HG03521 (cell line): ENCODE results near the gene PTPN23.
"Not testable (repeated sequence)": the region's sequence is repeated elsewhere in the genome, so short reads cannot be mapped to it uniquely, and the experiment has no call there.

Experiments
- ATAC-seq: cut with Tn5 transposase; IDR thresholded peaks from one replicate; pipeline ENCODE4 v1.9.1; 2021; ENCODE audit warnings: mild to moderate bottlenecking, moderate library complexity; ENCODE audit not compliant: unreplicated experiment

Gene PTPN23

DNA sequence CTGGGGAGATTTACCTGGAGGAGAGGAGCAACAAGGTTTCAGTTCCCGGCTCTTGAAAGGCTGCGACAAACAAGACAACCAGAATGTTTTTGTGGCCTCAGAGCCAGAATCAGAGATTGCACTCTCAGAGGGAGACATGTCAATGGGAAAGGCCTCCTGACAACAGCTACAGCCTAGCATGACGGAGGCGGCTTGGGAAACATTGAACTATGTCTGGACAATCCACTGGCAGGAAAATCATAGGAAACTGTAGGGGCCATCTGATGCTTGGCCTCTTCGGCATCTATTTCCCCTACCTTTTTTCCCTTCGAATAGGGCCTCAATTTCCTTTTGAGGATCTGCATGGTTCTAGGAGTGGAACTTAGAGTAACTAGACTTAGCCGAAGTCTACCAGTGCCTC lies 13.2 kb upstream of the PTPN23 start:
- ATAC-seq, result no peak

- ATAC-seq, result not testable (repeated sequence)
Measured at GRCh38 chr3:47370020-47370419, 10.8 kb upstream of the PTPN23 start.

DNA sequence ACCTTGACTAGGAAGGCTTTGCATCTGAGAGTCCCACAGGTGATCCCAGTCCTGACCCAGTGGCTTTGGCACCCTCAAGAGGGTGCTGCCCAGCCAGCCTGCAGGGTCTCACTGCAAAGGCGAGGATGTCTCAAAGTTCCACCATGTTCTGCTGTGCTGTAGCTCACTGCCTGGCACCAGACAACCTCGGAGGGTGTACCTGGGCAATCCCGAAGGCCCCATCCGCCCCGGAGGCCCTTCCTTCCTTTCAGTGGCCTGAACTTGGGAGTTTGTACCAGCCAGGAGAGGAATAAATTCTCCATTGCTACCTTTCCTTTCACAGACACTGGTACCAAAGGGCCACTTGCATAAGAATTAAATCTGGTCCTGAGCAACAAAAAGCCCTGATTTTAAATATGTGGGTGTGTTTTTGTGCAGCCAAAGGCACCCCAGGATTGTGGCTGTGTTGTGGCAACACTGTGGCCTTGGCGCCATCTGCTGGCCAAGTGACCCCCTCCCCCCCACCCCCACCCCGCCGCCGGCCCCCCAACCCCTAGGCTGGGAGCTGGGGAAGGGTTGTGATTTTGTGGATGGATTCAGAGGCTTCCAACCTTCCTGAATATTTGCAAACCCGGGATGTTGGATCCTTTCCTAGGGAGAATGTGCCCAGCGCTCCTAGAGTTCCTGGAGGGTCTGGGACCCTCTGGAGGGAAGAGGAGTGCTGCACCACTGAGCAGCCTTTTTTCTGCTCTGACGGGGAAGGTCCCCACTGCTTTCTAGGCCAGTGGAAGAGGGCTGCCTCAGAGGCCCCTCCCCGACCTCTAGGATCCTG lies 9.7 kb upstream of the PTPN23 start:
- no peak for ATAC-seq

GRCh38 chr3:47374587-47374986 lies 6.2 kb upstream of the PTPN23 start:
- ATAC-seq, result no peak

DNA sequence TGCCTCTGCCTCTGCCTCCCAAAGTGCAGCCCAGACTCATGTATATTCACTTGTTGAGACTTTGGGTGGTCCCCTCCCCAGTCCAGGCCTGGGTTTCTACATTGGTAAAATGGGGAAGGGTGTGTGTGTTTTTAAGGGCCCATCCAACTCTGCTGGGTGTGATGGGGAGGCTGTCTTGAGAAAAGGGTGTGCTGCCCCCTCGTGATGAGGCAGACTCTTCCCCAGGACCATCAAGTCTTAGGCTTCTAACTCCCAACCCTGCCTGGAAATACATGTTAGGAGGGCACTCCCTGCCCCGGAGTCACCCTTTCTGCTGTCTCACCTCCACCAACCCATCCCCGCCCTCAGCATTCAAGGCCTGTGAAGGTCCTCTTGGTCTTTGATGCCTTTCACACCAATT lies 4.4 kb upstream of the PTPN23 start:
- ATAC-seq, result no peak

- no peak for ATAC-seq
Measured at GRCh38 chr3:47377186-47377585, 3.6 kb upstream of the PTPN23 start.

GRCh38 chr3:47378869-47379268 lies 2.0 kb upstream of the PTPN23 start:
- ATAC-seq, result no peak

GRCh38 chr3:47379411-47379899 lies 1.4 kb upstream of the PTPN23 start:
- ATAC-seq, result no peak

GRCh38 chr3:47380026-47380600 lies 708 bp upstream of the PTPN23 start:
- ATAC-seq, result no peak

- ATAC-seq, result peak; percentile 60
Measured at GRCh38 chr3:47381317-47382157, 716 bp downstream of the PTPN23 start.

DNA sequence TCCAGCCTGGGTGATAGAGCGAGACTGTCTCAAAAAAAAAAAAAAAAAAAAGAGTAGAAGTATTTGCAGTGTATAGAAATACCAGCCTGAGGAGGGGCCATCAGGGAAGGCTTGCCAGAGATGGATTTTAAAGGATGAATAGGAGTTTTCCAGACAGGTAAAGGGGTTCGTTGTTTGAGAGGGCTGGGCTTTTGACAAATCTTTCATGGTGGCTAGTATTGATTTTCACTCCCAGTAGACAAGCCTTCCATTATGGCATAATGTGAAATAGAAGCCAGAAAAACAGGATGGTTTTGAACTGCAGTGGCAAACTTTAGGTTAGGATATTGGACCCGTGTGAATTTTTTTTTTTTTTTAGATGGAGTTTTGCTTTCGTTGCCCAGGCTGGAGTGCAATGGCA lies 3.6 kb downstream of the PTPN23 start:
- no peak for ATAC-seq

DNA sequence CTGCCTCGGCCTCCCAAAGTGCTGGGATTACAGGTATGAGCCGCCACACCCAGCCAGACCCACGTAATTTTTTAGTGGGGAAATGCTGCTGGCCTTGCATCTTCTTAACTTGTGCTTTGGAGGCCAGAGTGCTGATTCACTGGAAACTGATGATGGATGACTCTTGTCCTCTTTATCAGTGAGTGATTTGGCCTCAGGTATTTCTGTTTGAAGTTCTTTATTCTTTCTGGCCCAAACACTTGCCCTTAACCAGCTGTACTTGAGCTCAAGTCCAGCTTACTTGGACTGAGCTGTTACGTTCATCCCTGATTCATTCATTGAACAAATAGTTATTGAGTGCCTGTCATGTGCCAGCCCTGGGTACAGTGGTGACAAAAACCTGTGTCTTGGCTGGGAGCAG lies 4.2 kb downstream of the PTPN23 start:
- ATAC-seq, result no peak

DNA sequence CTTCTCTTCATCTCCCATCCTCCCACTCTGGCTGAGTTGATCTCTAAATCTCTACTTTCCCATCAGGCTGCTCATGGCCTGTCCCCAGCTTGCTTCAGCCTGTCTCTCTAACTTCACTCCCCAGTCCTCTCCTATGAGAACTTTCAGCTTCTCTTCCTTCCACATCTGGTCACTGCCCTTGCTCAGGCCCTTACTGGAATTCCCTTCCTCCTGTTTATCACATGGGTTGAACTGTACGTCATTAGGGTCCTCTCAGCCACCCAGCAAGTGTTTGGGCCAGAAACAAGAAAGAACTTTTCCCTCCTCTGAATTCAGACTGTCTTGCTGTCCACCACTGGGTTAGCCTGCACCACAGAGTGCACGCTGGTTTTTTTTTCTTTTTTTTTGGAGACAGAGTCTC lies 5.0 kb downstream of the PTPN23 start:
- no peak for ATAC-seq

DNA sequence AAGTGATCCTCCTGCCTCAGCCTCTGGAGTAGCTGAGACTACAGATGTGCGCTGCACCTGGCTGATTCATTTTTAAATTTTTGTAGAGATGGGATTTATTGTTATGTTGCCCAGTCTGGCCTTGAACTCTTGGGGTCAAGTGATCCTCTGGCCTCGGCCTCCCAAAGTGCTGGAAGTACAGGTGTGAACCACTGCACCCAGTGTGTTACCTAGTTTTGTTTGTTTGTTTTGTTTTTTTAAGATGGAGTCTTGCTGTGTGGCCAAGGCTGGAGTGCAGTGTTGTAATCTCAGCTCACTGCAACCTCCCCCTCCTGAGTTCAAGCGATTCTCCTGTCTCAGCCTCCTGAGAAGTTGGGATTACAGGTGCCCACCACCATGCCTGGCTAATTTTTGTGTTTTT lies 12.1 kb downstream of the PTPN23 start:
- ATAC-seq, result no peak

DNA sequence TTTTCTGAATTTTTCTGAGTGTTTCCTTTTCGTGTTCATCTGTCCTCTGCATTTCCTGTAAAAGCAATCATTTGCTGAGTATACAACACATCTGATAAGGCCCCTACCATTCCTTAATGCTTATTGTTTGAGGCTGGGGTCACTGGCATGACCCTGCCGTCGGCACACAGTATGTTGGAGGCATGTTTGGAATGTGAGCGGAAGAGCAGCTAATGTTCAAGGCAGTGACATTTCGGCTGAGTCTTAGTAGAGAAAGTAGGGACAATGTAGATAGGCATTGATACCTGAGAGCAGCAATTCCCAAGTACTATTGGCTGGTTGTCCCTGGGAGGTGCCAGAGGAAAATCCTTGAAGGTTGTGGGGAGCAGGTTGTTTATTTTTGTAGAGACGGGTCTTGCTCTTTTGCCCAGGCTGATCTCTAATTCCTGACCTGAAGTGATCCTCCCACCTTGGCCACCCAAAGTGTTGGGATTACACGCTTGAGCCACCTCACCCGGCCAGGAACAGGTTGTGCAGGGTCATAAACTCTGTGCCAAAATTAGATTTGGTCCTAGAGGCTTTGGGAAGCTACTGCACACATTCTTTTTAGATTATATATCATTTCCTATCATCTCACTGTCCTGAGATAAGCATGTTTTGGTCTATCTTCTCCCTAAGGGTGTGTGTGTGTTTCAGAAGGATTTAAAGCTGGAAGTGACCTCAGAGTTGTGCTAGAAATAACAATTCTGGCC lies 13.5 kb downstream of the PTPN23 start:
- no peak for ATAC-seq

GRCh38 chr3:47394881-47395280 lies 14.1 kb downstream of the PTPN23 start:
- no peak for ATAC-seq

DNA sequence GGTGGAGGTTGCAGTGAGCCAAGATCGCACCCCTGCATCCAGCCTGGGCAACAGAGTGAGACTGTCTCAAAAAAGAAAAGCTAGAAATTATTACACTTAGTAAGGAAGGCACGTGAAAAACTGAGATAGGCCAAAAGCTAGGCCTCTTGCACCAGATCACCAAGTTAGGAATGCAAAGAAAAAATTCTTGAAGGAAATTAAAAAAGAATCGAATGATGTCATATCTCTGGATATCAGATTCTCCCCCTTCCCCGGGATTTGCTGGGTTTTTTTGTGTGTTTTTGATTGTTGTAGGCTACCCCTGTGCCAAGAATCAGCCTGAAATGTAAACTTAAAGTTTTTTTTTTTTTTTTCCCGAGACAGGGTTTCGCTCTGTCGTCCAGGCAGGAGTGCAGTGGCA lies 17.4 kb downstream of the PTPN23 start:
- ATAC-seq, result no peak

DNA sequence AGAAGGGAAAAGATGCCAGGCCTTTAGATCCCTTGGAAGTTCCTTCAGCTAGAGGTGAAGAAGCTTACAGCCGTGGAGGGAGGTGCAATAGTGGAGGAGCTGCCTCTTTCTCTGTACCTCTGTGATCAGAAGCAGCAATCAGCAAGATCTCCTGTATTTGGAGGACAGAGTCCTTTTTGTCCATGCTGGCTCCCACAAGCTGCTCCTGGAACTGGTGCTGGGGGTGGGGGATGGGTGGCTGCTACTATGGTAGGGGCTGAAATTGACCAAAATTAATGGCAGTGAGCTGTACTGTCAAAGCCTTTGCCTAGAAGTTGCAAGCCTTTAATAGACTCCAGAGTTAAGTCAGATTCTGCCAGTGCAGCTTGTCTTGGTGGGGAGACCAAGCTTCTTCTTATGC lies 18.2 kb downstream of the PTPN23 start:
- no peak for ATAC-seq

GRCh38 chr3:47399531-47400270 lies 18.9 kb downstream of the PTPN23 start:
- ATAC-seq, result no peak

GRCh38 chr3:47404431-47404876 lies 23.6 kb downstream of the PTPN23 start:
- ATAC-seq, result no peak
